T47D (cell line): ENCODE data around the gene KRTAP5-4.
"Not testable (repeated sequence)": the region's sequence is repeated elsewhere in the genome, so short reads cannot be mapped to it uniquely, and the experiment has no call there.

Experiments
- DNase-seq, 2 experiments: peaks; one replicate each; pipeline versions ENCODE4 v3.0.0 to v3.0.0-alpha.2; 2011 to 2012; ENCODE audit warnings: low read depth in 1 of 2, low spot score in 1 of 2
- JUND ChIP-seq: IDR thresholded peaks from 2 replicates; pipeline ENCODE4 v1.6.1; 2012; ENCODE audit warnings: low read depth
- in situ Hi-C: cut with HindIII; loops from 2 replicates; pipeline ENCODE4 v1.10.0; 2016; ENCODE audit warnings: low sequenced_read_pairs, low pct_unique_long_range_greater_than_20kb

The KRTAP5-4 gene

DNA sequence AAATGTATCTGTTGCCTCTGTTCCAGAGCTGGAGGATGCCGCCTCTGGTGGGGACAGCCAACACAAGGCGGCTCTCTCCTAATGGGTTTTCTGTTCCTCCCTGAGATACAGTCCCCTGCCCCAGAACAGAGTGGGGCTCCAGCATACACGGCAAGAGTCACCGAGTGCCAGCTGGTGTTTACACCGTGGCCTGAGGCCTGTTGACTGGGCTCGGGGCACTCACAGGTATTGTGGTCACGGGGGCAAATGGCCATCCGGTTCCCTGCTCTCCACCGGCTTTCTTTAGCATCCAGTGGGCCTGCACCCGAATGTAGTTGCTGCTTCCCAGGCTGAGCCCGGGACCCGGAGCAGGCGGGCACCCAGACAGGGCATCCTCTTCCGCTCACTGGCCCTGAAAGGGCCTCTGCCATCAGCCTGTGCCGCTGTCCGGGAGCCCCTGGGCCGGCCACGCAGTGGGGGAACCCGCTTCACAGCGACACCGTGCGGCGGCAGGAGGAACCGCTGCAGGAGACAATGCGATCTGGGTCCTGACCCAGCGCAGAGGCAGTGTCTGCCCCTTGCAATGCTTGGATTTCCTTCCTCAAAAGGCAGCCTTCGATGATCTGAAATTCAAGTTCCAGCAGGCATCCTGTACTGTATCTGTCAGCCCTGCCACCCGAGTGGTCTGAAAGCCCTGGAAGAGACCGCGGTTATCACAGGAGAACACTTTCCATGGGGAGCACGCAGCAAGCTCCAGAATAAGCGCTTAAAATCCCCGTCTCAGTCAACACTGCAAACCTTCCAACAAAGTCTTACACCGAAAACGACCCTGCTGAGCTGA, 6.8 kb upstream of the KRTAP5-4 start:
- no peak for TF ChIP-seq JUND
- peak; percentile 37 to 76 for DNase-seq
- in situ Hi-C loops: no loop called here

DNA sequence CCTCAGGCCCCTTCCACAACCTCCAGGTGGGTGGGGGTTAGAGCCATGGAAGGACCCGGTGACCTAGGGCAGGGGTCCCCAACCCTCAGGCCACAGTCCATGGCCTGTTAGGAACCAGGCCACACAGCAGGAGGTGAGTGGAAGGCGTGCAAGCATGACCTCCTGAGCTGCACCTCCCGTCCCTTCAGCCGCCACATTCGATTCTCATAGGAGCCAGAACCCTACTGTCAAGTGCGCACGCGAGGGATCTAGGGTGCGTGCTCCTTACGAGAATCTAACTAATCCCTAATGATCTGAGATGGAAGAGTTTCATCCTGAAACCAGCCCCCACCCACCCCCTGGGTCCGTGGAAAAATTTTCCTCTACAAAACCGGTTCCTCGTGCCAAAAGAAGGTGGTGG, 3.6 kb upstream of the KRTAP5-4 start:
- no peak for DNase-seq
- no peak for TF ChIP-seq JUND
- in situ Hi-C loops: no loop called here

DNA sequence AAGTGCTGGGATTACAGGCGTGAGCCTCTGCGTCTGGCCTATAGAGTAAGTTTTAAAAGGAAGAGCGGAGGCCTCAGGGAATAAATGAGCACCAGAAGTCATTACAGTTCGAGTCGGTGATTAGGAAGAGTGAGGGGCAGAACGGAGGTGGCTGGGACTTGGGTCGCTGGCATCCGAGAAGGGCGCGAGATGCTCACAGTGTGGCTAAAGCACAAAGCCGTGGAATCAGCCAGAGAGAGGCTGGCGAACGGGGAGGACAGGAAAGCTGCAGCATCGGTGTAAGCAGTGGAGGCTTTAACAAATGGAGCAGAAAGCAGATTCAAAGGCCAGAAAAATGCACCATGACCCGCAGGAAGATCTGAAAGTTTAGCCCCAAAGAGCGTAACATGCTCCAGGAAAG, 2.7 kb upstream of the KRTAP5-4 start:
- no peak for TF ChIP-seq JUND
- DNase-seq: no peak
- in situ Hi-C loops: no loop called here

DNA sequence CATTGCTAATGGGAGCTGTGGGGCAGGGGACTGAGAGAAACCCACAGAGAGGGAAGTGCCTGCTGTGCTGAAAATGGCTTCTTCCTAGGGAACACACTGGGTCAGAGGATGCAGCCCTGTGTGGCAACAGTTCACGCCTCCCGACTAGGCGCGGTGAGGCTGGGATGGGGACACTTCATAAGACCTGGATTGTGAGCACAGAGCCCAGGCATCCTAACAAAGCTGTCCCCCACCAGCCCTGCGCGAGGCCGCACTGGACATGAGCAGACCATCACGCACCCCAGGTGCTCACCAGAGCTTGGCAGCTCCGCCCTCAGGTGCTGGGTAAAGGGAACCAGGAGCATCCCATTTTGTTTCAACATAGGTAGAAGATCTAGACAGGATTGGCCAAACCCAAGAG, 1.8 kb upstream of the KRTAP5-4 start:
- in situ Hi-C loops: no loop called here
- DNase-seq: no peak
- no peak for TF ChIP-seq JUND

DNA sequence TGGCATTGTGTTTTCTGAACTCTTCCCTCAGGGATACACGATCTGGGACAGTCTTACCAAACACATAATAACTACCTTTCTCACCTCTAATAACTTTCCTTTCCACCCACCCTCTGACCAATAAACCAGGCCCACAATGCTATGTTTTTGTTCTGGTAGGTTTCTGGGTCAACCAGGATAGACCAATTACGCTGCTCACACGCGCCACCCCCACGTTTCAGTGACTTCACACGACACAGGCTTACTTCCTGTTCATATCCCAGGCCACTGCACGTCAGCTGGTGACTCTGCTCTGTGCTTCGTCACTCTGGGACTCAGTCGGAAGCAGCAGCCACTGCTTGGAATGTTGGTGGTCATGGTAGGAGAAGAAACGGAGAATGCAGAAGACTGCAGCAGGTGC, 2.5 kb downstream of the KRTAP5-4 start:
- no peak for TF ChIP-seq JUND
- DNase-seq: no peak
- in situ Hi-C loops: no loop called here

DNA sequence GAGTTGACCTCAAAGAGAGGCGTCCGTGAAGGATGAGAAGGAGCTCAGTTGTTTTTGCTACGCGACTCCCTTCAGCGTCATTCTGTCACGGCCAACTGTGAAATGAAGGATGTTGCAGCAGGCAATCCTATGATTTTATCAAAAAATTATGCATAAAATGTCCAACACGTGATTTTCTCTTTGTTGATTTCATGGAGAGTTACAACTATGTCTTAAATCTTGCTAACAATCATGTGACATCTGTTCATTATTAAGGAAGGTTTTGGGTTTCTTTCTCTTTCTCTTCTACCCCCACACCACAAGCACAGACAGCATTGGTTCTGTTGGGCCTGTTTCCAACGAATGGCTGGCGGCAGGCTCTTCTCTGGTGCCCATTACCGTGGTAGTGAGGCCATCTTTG, 3.7 kb downstream of the KRTAP5-4 start:
- in situ Hi-C loops: no loop called here
- DNase-seq: no peak
- no peak for TF ChIP-seq JUND

DNA sequence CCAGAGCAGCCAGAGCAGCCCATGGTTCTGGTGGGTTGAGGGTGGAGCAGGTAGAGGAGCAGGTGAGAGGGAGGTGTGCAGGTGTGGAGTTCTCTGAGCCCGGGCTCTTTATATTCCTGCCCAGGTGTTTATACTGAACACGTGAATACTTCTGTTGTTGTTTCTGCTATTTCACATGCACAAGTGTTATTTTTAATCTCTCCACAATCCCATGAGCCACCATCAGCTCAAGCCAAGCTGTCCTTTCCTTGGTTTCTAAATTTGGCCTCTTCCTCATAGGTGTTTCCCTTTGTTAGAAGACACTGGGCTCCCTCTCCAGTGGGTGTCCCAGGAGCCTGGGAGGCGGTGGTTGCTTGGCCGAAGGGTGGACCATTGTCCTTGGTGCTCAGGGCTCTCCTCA, 13.6 kb downstream of the KRTAP5-4 start, which contains the start of gene KRTAP5-3:
KRTAP5-3 (minus strand) TSS at position 101 of the 400 bp plus-strand sequence; CDS start at position 23, 78 bp downstream.
- in situ Hi-C loops: no loop called here
- no peak for TF ChIP-seq JUND

DNA sequence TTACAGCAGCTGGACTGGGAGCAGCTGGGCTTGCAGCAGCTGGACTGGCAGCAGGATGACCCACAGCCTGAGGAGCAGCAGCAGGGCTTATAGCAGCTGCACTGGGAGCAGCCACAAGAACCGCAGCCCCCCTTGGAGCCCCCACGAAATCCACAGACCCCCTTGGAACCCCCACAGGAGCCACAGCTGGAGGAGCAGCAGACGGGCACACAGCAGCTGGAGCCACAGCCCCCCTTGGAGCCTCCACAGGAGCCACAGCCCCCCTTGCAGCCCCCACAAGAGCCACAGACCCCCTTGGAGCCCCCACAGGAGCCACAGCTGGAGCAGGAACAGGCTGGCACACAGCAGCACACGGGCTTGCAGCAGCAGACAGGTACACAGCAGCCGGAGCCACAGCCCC, 14.0 kb downstream of the KRTAP5-4 start:
- DNase-seq, in situ Hi-C loops: not testable (repeated sequence)

More for the DNA sequence above, 13.6 kb downstream of the KRTAP5-4 start, which contains the start of gene KRTAP5-3:
- DNase-seq: no peak

DNA sequence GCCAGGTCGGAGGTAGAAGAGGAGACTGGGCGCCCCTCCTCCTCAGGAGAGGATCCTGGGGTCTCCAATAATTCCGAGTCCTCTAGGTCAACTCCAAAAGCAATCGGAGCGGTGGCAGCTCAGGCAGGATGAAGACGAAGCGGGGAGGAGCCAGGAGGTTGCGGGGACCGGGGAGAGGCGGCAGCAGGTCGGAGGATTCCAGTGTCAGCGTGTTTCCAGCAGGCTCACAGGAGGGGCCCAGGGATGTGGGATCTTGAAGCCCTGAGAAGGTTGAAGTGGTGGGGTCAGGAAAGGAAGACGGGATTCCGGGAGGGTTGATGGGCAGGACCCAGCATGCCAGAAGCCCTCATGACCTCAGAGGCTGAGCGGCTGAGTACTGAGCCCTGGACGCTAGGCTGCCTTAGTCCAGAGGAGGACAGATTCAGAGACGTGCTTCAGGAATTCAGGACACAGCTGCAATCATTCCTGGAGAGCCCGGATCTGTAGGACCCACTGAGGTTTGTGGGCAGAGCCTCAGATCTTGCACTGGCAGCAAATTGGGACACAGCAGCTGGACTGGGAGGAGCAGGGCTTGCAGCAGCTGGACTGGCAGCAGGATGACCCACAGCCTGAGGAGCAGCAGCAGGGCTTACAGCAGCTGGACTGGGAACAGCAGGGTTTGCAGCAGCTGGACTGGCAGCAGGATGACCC, 14.6 kb downstream of the KRTAP5-4 start:
- DNase-seq, in situ Hi-C loops: not testable (repeated sequence)

DNA sequence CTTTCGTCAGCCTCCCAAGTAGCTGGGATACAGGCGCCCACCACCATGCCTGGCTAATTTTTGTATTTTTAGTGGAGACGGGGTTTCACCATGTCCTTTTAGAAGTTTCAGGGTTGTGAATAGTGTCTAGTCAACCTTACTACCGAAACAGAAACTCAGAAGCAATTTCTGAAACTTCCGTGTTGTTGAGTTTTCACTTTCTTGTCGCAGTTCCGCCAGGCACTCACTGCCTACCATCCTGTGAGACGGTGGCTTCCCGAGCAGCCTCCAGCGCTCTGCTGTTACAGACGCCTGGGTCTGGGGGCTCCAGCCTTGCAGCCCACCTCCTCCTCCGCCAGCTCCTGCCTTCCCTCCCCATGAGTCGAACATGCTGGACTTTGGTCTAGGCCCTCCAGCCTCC, 16.0 kb downstream of the KRTAP5-4 start:
- in situ Hi-C loops: not testable (repeated sequence)

DNA sequence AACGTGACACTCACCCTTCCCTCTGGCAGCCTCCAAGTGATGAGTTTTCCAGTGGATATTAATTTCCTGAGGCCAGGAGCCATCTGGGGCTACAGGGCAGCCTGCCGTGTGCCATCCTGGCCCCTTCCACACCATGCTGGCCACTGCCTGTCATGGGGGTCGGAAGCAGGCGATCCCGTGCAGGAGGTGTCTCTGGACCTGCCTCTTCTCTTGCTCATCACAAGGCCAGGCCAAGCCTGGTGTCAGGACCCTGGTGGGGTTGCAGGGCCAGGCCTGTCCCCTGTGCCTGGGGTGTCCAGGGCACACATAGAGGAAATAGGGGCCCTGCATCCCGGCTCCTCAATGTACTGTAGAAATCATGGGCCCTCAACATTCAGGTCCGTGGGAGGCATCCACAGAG, 17.2 kb downstream of the KRTAP5-4 start:
- in situ Hi-C loops: no loop called here
- no peak for TF ChIP-seq JUND
- DNase-seq: no peak

More for the DNA sequence above, 16.0 kb downstream of the KRTAP5-4 start:
- DNase-seq: not testable (repeated sequence)

DNA sequence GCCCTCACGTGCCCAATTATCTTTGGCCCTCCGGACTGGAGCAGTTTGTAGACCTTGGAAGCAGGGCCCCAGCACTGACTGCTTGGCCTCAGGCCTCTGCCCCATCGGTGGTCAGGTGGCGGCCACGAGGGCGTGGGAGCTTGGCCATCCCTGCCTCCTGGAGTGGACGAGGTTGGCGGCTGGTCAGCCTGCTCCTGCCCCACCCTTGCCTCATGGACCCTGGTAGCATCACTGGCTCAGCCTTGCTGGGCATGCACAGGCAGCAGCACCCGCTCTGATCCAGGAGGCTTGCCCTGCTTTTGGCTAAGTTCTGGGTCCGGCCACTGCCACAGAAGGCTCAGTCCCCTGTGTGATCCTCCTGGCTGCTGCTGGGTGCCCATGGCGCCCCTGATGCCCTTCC, 17.8 kb downstream of the KRTAP5-4 start:
- DNase-seq: no peak
- in situ Hi-C loops: no loop called here
- TF ChIP-seq JUND: no peak

DNA sequence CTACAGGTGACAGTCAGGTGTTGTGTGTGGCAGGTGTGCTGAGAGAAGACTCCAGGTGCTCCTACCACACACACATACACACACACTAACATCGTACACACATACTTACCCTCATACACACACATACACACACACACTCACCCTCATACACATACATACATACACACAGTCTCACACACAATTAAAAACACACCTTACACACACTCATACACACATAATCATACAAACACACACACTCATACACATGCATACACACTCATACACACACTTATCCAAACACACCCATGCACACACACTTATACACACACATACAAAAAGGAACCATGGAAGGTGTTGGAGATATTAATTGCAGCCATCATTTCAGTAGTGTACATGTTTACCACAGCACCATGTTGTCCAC, 18.3 kb downstream of the KRTAP5-4 start:
- no peak for DNase-seq
- in situ Hi-C loops: no loop called here
- no peak for TF ChIP-seq JUND

DNA sequence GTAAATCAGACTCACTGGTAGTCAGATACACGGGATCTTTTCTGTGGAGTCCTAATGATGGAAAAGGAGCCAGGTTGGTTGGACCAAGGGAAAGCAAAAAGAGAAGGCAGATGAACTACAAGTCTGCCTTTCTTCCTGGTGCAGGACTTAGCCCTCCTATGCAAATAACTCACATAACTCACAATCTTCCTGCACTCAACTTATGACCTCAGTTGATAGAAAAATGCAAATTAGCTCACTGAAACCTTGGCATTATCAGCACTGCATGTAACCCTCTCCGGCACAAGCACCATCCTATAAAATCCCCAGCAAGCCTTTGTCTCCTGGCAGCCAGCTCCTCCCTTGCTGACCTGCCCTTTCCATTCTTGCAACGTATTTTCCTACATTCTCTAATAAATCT, 20.3 kb downstream of the KRTAP5-4 start:
- in situ Hi-C loops, DNase-seq: not testable (repeated sequence)
